Measurements from ENCODE around the gene NMS. TPM values are rescaled to one million over a fixed set of nuclear protein-coding genes. Genes with fewer than 3 reads are reported as not detected.

The NMS gene
- total and polyA plus RNA-seq, 2 of the 8 experiments (the other 6 are each of a cell fraction or from before 2014, with no cell fraction given), result not detected

- TF ChIP-seq EP300 (IDR thresholded peaks at IDR 0.05; ENCODE audit: borderline replicate concordance in 1 of 2, low read depth in 2 of 2, low read length in 2 of 2) (no peak), YY1 (IDR thresholded peaks at IDR 0.05; ENCODE audit: low read depth, low read length) (no peak), FOSL1 (IDR thresholded peaks at IDR 0.05; ENCODE audit: insufficient read depth, low read depth, low read length) (no peak), SIRT6 (IDR thresholded peaks at IDR 0.05; ENCODE audit: low read length) (no peak)
These were observed 52.1 kb downstream of the NMS start (continued) for GRCh38 chr2:100522430-100522829.

Measured in H1 (cell line).